Pancreas (tissue), 10 donors: ENCODE results near the gene SVOPL. TPM values are rescaled to one million over a fixed set of nuclear protein-coding genes. Genes with fewer than 3 reads are reported as not detected.

ENCODE experiments used
- ATAC-seq, 4 donors: fragments of 200-7000 bp; cut with Tn5 transposase; one replicate each; pipeline versions ENCODE4 v1.8.0 to v1.9.1; 2020; ENCODE audit warnings: mild to moderate bottlenecking in 4 of 4, moderate library complexity in 4 of 4
- DNase-seq, 6 donors: peaks; one replicate each; pipeline ENCODE4 v3.0.0-alpha.2; 2020
- FAIRE-seq: peaks from 2 replicates; lab custom pipeline; 2012; peaks lifted over from hg19 to GRCh38; lab: Jason Lieb, UNC
- H3K27ac ChIP-seq, 4 donors: fragments of 200-600 bp; sonication (generic); 1 replicate in 3 of 4; 2 replicates in 1 of 4; pipeline versions ENCODE4 v1.5.0 to v1.8.0; 2020
- H3K27me3 ChIP-seq, 4 donors: fragments of 200-600 bp; one replicate each; pipeline ENCODE4 v1.8.0; 2021
- H3K36me3 ChIP-seq, 3 donors: fragments of 200-600 bp; sonication (generic) in 1 of 3; one replicate each; pipeline versions ENCODE4 v1.5.0 to v1.8.0; 2020 to 2021
- H3K4me1 ChIP-seq, 3 donors: fragments of 200-600 bp; one replicate each; pipeline ENCODE4 v1.8.0; 2021
- H3K4me3 ChIP-seq, 4 donors: fragments of 200-600 bp; sonication (generic) in 2 of 4; one replicate each; pipeline versions ENCODE4 v1.5.0 to v1.8.0; 2020 to 2021
- H3K9me3 ChIP-seq, 4 donors: fragments of 200-600 bp; one replicate each; pipeline ENCODE4 v1.8.0; 2021
- WGBS, 2 donors: extraction: QIAGEN DNeasy Blood & Tissue Kit; methylation state at CpG; one replicate each; pipeline ENCODE4 v1.1.7; 2013; 5-methylcytosine and 5-hydroxymethylcytosine counted together
- intact Hi-C, 3 donors: fragments of 100-400 bp; cut with DNase I; formaldehyde crosslinking; loops; one replicate each; pipeline versions ENCODE4 v1.11.1 to v1.14.2; 2022
- polyA plus RNA-seq, 2 donors: library from polyadenylated mRNA; stranded (reverse); fragments of 200-250 nt; gene quantifications; one replicate each; pipeline ENCODE4 v1.2.3, GENCODE V29; 2013
- total RNA-seq, 6 donors: library from RNA; stranded (reverse); fragmentation: NEBNext Ultra II Directional in 4 of 6; extraction: Animal tissue kit (Norgen Biotek cat#: 25700) in 4 of 6; gene quantifications; one replicate each; pipeline versions ENCODE4 v1.2.1 to v1.2.4, GENCODE V29; 2021 to 2023
- TF ChIP-seq, protein P1 (sequence below), 4 donors: fragments of 200-600 bp; sonication (generic) in 3 of 4; IDR thresholded peaks; one replicate each; pipeline versions ENCODE4 v1.5.0 to v1.8.0; 2021; ENCODE audit warnings: antibody characterized with exemption in 4 of 4
- donor health status: healthy with polysubstance abuse.
- donor health status: DM: no; HTN: no; CAD: no; lungs with moderate emphysema.
- donor health status: DM: no; HTN: no; CAD: no.
- donor health status: control.
- donor health status: control.
- donor health status: Bipolar disorder and iron deficiency.
- donor health status: DM: yes; HTN: yes; CAD: no.
- donor health status: DM: no; HTN: no; CAD: no.
- donor health status: DM: no; HTN: no; CAD: no.
- donor health status: DM: yes; HTN: yes; CAD: no.

Gene SVOPL
- total and polyA plus RNA-seq, 8 donors, result 0.09 to 0.91 (median 0.18) TPM; not detected in 1

GRCh38 chr7:138618506-138618905 lies 82.7 kb downstream of the SVOPL start:
- no peaks in the 10 kb centered on the region for H3K9me3 ChIP-seq
- intact Hi-C loops, result no loop called here
- H3K4me3 ChIP-seq, result no peak overlapping the region
- FAIRE-seq, result no peak
- peak overlapping the region in 2 of 4 donors; percentile 34 to 54 for H3K27ac ChIP-seq
- TF ChIP-seq, protein P1, sequence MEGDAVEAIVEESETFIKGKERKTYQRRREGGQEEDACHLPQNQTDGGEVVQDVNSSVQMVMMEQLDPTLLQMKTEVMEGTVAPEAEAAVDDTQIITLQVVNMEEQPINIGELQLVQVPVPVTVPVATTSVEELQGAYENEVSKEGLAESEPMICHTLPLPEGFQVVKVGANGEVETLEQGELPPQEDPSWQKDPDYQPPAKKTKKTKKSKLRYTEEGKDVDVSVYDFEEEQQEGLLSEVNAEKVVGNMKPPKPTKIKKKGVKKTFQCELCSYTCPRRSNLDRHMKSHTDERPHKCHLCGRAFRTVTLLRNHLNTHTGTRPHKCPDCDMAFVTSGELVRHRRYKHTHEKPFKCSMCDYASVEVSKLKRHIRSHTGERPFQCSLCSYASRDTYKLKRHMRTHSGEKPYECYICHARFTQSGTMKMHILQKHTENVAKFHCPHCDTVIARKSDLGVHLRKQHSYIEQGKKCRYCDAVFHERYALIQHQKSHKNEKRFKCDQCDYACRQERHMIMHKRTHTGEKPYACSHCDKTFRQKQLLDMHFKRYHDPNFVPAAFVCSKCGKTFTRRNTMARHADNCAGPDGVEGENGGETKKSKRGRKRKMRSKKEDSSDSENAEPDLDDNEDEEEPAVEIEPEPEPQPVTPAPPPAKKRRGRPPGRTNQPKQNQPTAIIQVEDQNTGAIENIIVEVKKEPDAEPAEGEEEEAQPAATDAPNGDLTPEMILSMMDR (IDR thresholded peaks at IDR 0.05), result no peak
- ATAC-seq, result no peak
- no peaks in the 10 kb centered on the region for H3K36me3 ChIP-seq
- H3K4me1 ChIP-seq, result peaks cover 0 to 11% (median 5%) of the 10 kb centered on the region in 3 donors
- WGBS, 2 donors, result 95 to 97% methylated on average over 10 of the region's 10 CpGs
- DNase-seq, result no peak
- H3K27me3 ChIP-seq, result no peaks in the 10 kb centered on the region

GRCh38 chr7:138616085-138616484 lies 85.1 kb downstream of the SVOPL start:
- no peak for ATAC-seq

GRCh38 chr7:138613630-138614029 lies 87.5 kb downstream of the SVOPL start:
- H3K4me3 ChIP-seq, result no peak overlapping the region
- peak; percentile 7 to 60 (median 49) for ATAC-seq
- no peak for DNase-seq
- no peak for FAIRE-seq
- H3K27me3 ChIP-seq, result no peaks in the 10 kb centered on the region
- peaks cover 3 to 16% (median 9%) of the 10 kb centered on the region in 3 donors for H3K4me1 ChIP-seq
- intact Hi-C loops, result no loop called here
- no peaks in the 10 kb centered on the region for H3K36me3 ChIP-seq
- H3K9me3 ChIP-seq, result no peaks in the 10 kb centered on the region
- peak overlapping the region in 3 of 4 donors; percentile 1 to 58 (median 5) for H3K27ac ChIP-seq
- TF ChIP-seq, protein P1 (IDR thresholded peaks at IDR 0.05), result no peak
- WGBS, 2 donors, result 29 to 36% methylated on average over 2 of the region's 2 CpGs

More at GRCh38 chr7:138616085-138616484, 85.1 kb downstream of the SVOPL start:
- no peak for DNase-seq
- 95 to 97% methylated on average over 6 of the region's 6 CpGs for WGBS, 2 donors
- H3K27me3 ChIP-seq, result no peaks in the 10 kb centered on the region
- peaks cover 0 to 11% (median 8%) of the 10 kb centered on the region in 3 donors for H3K4me1 ChIP-seq
- intact Hi-C loops, result no loop called here
- no peaks in the 10 kb centered on the region for H3K36me3 ChIP-seq
- no peaks in the 10 kb centered on the region for H3K9me3 ChIP-seq
- TF ChIP-seq, protein P1 (IDR thresholded peaks at IDR 0.05), result no peak
- no peak for FAIRE-seq
- H3K27ac ChIP-seq, result no peak overlapping the region
- no peak overlapping the region for H3K4me3 ChIP-seq

DNA sequence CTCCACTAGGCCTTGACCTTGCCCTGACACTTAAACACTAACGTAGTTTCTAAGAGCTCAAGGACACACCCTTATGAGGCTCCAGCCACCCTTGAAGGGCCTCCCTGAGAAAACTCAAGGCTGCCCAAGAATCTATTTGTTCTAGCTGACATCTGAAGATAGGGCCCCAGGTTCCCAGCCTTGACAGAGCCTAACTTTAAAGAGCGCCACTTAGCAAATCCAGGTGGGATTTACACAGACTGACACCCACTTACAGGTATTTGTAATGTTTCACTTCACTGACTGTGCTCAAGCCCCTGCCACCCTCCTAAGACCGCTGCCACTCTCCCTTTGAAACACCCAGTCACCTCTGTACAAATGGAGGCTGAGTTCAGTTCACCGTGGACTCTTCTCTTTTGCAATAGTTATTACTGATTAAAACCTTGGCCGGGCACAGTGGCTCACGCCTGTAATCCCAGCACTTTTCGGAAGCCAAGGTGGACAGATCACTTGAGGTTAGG lies 90.4 kb downstream of the SVOPL start:
- Histone ChIP-seq H3K27ac (peak overlapping the region; percentile 8 to 61 (median 46)), H3K4me3 (no peak overlapping the region), H3K4me1 (peaks cover 8 to 21% (median 11%) of the 10 kb centered on the region in 3 donors), H3K36me3 (no peaks in the 10 kb centered on the region), H3K9me3 (no peaks in the 10 kb centered on the region), H3K27me3 (no peaks in the 10 kb centered on the region)
- ATAC-seq (peak; percentile 65 to 88 (median 82)), DNase-seq (peak in 4 of 6 donors; percentile 36 to 74 (median 62)), FAIRE-seq (no peak)
- 31 to 38% methylated on average over 7 of the region's 7 CpGs for WGBS, 2 donors
- TF ChIP-seq, protein P1 (IDR thresholded peaks at IDR 0.05), result no peak
- intact Hi-C loops, result no loop called here

DNA sequence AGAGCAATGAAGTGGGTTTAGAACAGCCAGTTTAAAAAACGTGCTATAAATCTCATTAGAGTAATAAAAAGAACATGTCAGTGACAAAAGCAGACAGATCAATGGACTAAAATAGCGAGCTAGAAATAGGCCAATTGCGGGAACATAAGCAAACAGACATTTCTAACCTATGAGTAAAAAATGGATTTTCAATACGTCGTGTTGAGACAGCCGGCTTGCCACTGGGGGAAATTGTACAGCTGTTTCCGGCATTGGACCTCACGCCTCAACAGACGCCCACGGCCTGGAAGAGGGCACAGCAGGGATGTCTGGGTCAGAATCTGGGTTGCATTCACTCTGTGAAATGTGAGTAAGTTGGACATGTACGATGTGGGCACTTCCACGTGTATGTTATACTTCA lies 92.9 kb downstream of the SVOPL start:
- peak; percentile 57 to 78 (median 62) for ATAC-seq
- TF ChIP-seq, protein P1 (IDR thresholded peaks at IDR 0.05), result no peak
- peak overlapping the region in 2 of 4 donors; percentile 34 to 58 for H3K27ac ChIP-seq
- no peaks in the 10 kb centered on the region for H3K27me3 ChIP-seq
- intact Hi-C loops, result no loop called here
- peaks cover 8 to 18% (median 11%) of the 10 kb centered on the region in 3 donors for H3K4me1 ChIP-seq
- no peaks in the 10 kb centered on the region for H3K36me3 ChIP-seq
- no peak for FAIRE-seq
- DNase-seq, result peak in 5 of 6 donors; percentile 57 to 69 (median 60)
- no peak overlapping the region for H3K4me3 ChIP-seq
- no peaks in the 10 kb centered on the region for H3K9me3 ChIP-seq
- WGBS, 2 donors, result 13 to 14% methylated on average over 12 of the region's 12 CpGs
